GM18907 (cell line): ENCODE measurements around the gene ZNF655.

Experiments
- ATAC-seq: cut with Tn5 transposase; IDR thresholded peaks from one replicate; pipeline ENCODE4 v1.9.1; 2021; ENCODE audit warnings: mild to moderate bottlenecking, moderate library complexity; ENCODE audit not compliant: unreplicated experiment

The ZNF655 gene

GRCh38 chr7:99605527-99605926 lies 47.1 kb downstream of the ZNF655 start:
- ATAC-seq: no peak

GRCh38 chr7:99606531-99606930 lies 48.1 kb downstream of the ZNF655 start:
- ATAC-seq: no peak

- no peak for ATAC-seq
Observed at GRCh38 chr7:99607548-99607947, 49.1 kb downstream of the ZNF655 start.

- ATAC-seq: no peak
Observed at GRCh38 chr7:99614495-99614894, 56.1 kb downstream of the ZNF655 start.

- no peak for ATAC-seq
Observed at GRCh38 chr7:99615989-99616358, 57.5 kb downstream of the ZNF655 start.

GRCh38 chr7:99616359-99617191 lies 58.1 kb downstream of the ZNF655 start, which contains the start of gene ZSCAN25:
Gene ZSCAN25 (plus strand): TSS chr7:99616946. CDS start chr7:99619607, 2,661 bp downstream.
- peak; percentile 93 for ATAC-seq

- ATAC-seq: no peak
Observed at GRCh38 chr7:99617192-99617781, 58.8 kb downstream of the ZNF655 start.

GRCh38 chr7:99618726-99619125 lies 60.3 kb downstream of the ZNF655 start:
- no peak for ATAC-seq

- ATAC-seq: no peak
Observed at GRCh38 chr7:99619571-99620130, 61.2 kb downstream of the ZNF655 start.

- no peak for ATAC-seq
Observed at GRCh38 chr7:99621271-99621670, 62.8 kb downstream of the ZNF655 start.

- ATAC-seq: no peak
Observed at GRCh38 chr7:99622596-99622995, 64.2 kb downstream of the ZNF655 start.

GRCh38 chr7:99623091-99623693 lies 64.8 kb downstream of the ZNF655 start:
- ATAC-seq: no peak

- ATAC-seq: no peak
Observed at GRCh38 chr7:99623702-99624447, 65.4 kb downstream of the ZNF655 start.

- no peak for ATAC-seq
Observed at GRCh38 chr7:99624484-99624883, 66.0 kb downstream of the ZNF655 start.

GRCh38 chr7:99625321-99625720 lies 66.9 kb downstream of the ZNF655 start:
- ATAC-seq: no peak

GRCh38 chr7:99625961-99626360 lies 67.5 kb downstream of the ZNF655 start:
- ATAC-seq: no peak
